Stimulated activated CD4-positive, alpha-beta T cell treated with anti-CD3 and anti-CD28 coated beads, Interleukin-15, amount 100 ng/mL, for 48 hours (primary cell): Measurements from ENCODE around the gene SNAI3.

ENCODE experiments used
- DNase-seq, 2 donors: peaks; one replicate each; pipeline ENCODE4 v3.0.0-alpha.2; 2020; ENCODE audit warnings: low read depth in 2 of 2

The SNAI3 gene

GRCh38 chr16:88705801-88706228, 19.5 kb upstream of the SNAI3 start:
- DNase-seq = no peak

- no peak for DNase-seq
Measured at GRCh38 chr16:88705076-88705684, 18.9 kb upstream of the SNAI3 start.

GRCh38 chr16:88703486-88704309, 17.4 kb upstream of the SNAI3 start:
- DNase-seq = peak; percentile 53 to 68

GRCh38 chr16:88702371-88703210, 16.3 kb upstream of the SNAI3 start:
- DNase-seq = no peak

GRCh38 chr16:88701581-88702370, 15.5 kb upstream of the SNAI3 start:
- DNase-seq = no peak

- DNase-seq = peak; percentile 86 to 95
Measured at GRCh38 chr16:88700636-88701482, 14.6 kb upstream of the SNAI3 start.

GRCh38 chr16:88700322-88700635, 14.0 kb upstream of the SNAI3 start:
- DNase-seq = no peak

- no peak for DNase-seq
Measured at GRCh38 chr16:88699180-88699579, 12.9 kb upstream of the SNAI3 start.

- DNase-seq = no peak
Measured at GRCh38 chr16:88698646-88699045, 12.3 kb upstream of the SNAI3 start.

GRCh38 chr16:88697831-88698615, 11.7 kb upstream of the SNAI3 start:
- DNase-seq = no peak

GRCh38 chr16:88697116-88697830, 11.0 kb upstream of the SNAI3 start:
- DNase-seq = no peak

GRCh38 chr16:88696441-88696840, 10.1 kb upstream of the SNAI3 start:
- DNase-seq = no peak

- DNase-seq = no peak
Measured at GRCh38 chr16:88695753-88696152, 9.4 kb upstream of the SNAI3 start.

GRCh38 chr16:88695218-88695617, 8.9 kb upstream of the SNAI3 start:
- no peak for DNase-seq

- DNase-seq = no peak
Measured at GRCh38 chr16:88694221-88695087, 8.1 kb upstream of the SNAI3 start.

GRCh38 chr16:88693420-88694177, 7.3 kb upstream of the SNAI3 start:
- DNase-seq = no peak

GRCh38 chr16:88692861-88693260, 6.6 kb upstream of the SNAI3 start:
- DNase-seq = no peak
